Mesenchymal stem cell (in vitro differentiated cells and primary cell): ENCODE results near the gene LIN52.

Experiments
- DNase-seq: peaks from one replicate; pipeline ENCODE4 v3.0.0-alpha.2; 2013
- H2AFZ ChIP-seq: one replicate; pipeline ENCODE4 v1.6.1; 2013; ENCODE audit warnings: low read depth, mild to moderate bottlenecking, control low read depth, inconsistent platforms, low read length, moderate library complexity
- H2AK5ac ChIP-seq: 2 replicates; pipeline ENCODE4 v1.6.1; 2013; ENCODE audit warnings: low read length, moderate library complexity, mild to moderate bottlenecking, inconsistent platforms; ENCODE audit not compliant: severe bottlenecking
- H2BK120ac ChIP-seq: one replicate; pipeline ENCODE4 v1.6.1; 2013; ENCODE audit warnings: low read depth, mild to moderate bottlenecking, inconsistent platforms, low read length, moderate library complexity
- H2BK12ac ChIP-seq, 2 experiments: one replicate each; pipeline ENCODE4 v1.6.1; 2013; ENCODE audit warnings: inconsistent platforms in 2 of 2, low read length in 2 of 2, mild to moderate bottlenecking in 2 of 2, moderate library complexity in 2 of 2, control low read depth in 1 of 2
- H2BK15ac ChIP-seq: one replicate; pipeline ENCODE4 v1.6.1; 2013; ENCODE audit warnings: mild to moderate bottlenecking, low read depth, inconsistent platforms; ENCODE audit not compliant: poor library complexity, severe bottlenecking
- H2BK5ac ChIP-seq: 2 replicates; pipeline ENCODE4 v1.6.1; 2013; ENCODE audit warnings: low read depth, mild to moderate bottlenecking, low read length, control low read depth, inconsistent platforms; ENCODE audit not compliant: poor library complexity, severe bottlenecking
- H3K14ac ChIP-seq, 2 experiments: one replicate each; pipeline ENCODE4 v1.6.1; 2013; ENCODE audit warnings: inconsistent platforms in 2 of 2, low read length in 2 of 2, control low read depth in 1 of 2, mild to moderate bottlenecking in 1 of 2, moderate library complexity in 1 of 2
- H3K18ac ChIP-seq, 2 experiments: one replicate each; pipeline ENCODE4 v1.6.1; 2013; ENCODE audit warnings: inconsistent platforms in 2 of 2, low read length in 2 of 2, control low read depth in 1 of 2, low read depth in 1 of 2, mild to moderate bottlenecking in 1 of 2
- H3K23ac ChIP-seq, 2 experiments: one replicate each; pipeline ENCODE4 v1.6.1; 2013; ENCODE audit warnings: inconsistent platforms in 2 of 2, low read length in 2 of 2, mild to moderate bottlenecking in 2 of 2, moderate library complexity in 2 of 2, control low read depth in 1 of 2
- H3K27ac ChIP-seq: 2 replicates; pipeline ENCODE4 v1.5.1; 2013; ENCODE audit warnings: mild to moderate bottlenecking, moderate library complexity, low read length, control low read depth, inconsistent platforms; ENCODE audit not compliant: poor library complexity, severe bottlenecking
- H3K27me3 ChIP-seq, 2 experiments: 2 replicates each; pipeline versions ENCODE4 v1.6.1 to v1.7.0; 2013; ENCODE audit warnings: low read length in 2 of 2, mild to moderate bottlenecking in 2 of 2, moderate library complexity in 2 of 2, control low read depth in 1 of 2, inconsistent platforms in 1 of 2; ENCODE audit not compliant: control insufficient read depth in 1 of 2, insufficient read depth in 1 of 2
- H3K36me3 ChIP-seq, 2 experiments: 2 replicates each; pipeline versions ENCODE4 v1.6.1 to v1.7.0; 2013; ENCODE audit warnings: low read length in 2 of 2, control low read depth in 1 of 2, inconsistent platforms in 1 of 2, low read depth in 1 of 2, mild to moderate bottlenecking in 1 of 2; ENCODE audit not compliant: insufficient read depth in 2 of 2, control insufficient read depth in 1 of 2
- H3K4ac ChIP-seq, 2 experiments: one replicate each; pipeline ENCODE4 v1.6.1; 2013; ENCODE audit warnings: inconsistent platforms in 2 of 2, low read length in 2 of 2, mild to moderate bottlenecking in 2 of 2, moderate library complexity in 2 of 2, control low read depth in 1 of 2, low read depth in 1 of 2
- H3K4me1 ChIP-seq: 2 replicates; pipeline ENCODE4 v1.6.1; 2013; ENCODE audit warnings: low read depth, low read length, control low read depth; ENCODE audit not compliant: control insufficient read depth, insufficient read depth
- H3K4me2 ChIP-seq: 2 replicates; pipeline ENCODE4 v1.6.1; 2013; ENCODE audit warnings: low read length, mild to moderate bottlenecking, inconsistent platforms; ENCODE audit not compliant: poor library complexity, severe bottlenecking
- H3K4me3 ChIP-seq, 2 experiments: 2 replicates each; pipeline versions ENCODE4 v1.5.1 to v1.7.0; 2013; ENCODE audit warnings: low read length in 2 of 2, mild to moderate bottlenecking in 2 of 2, control low read depth in 1 of 2, low read depth in 1 of 2; ENCODE audit not compliant: insufficient read depth in 1 of 2
- H3K79me1 ChIP-seq: replicated peaks from 2 replicates; pipeline ENCODE4 v1.6.1; 2013; ENCODE audit warnings: mild to moderate bottlenecking, control low read depth, low read length, inconsistent platforms; ENCODE audit not compliant: poor library complexity, severe bottlenecking
- H3K9ac ChIP-seq: 2 replicates; pipeline ENCODE4 v1.7.0; 2013; ENCODE audit warnings: mild to moderate bottlenecking, low read length, moderate library complexity
- H3K9me3 ChIP-seq: 2 replicates; pipeline ENCODE4 v1.7.0; 2013; ENCODE audit warnings: mild to moderate bottlenecking, low read length; ENCODE audit not compliant: control insufficient read depth
- H4K8ac ChIP-seq: one replicate; pipeline ENCODE4 v1.6.1; 2013; ENCODE audit warnings: inconsistent platforms, mild to moderate bottlenecking, low read length, moderate library complexity
- H4K91ac ChIP-seq: one replicate; pipeline ENCODE4 v1.6.1; 2013; ENCODE audit warnings: mild to moderate bottlenecking, low read length, inconsistent platforms
- WGBS: methylation state at CpG from one replicate; pipeline ENCODE4 v1.1.7; 2013; ENCODE audit warnings: mixed read lengths; 5-methylcytosine and 5-hydroxymethylcytosine counted together

LIN52 gene

DNA sequence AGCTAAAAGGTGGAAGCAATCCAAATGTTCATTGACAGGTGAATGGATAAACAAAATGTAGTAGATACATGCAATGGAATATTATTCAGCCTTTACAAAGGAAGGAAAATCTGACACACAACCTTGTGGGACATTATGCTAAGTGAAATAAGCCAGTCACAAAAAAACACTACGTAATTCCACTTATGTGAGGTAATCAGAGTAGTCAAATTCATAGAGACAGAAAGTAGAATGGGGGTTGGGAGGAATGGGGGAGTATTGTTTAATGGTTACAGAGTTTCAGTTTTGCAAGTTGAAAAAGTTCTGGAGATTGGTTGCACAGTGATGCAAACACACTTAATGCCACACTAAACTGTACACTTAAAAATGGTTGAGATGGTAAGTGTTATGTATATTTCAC lies 62.8 kb downstream of the LIN52 start:
- Histone ChIP-seq H3K14ac (no peak overlapping the region), H3K4me3 (no peak overlapping the region), H3K4me2 (no peak overlapping the region), H3K9ac (no peak overlapping the region), H3K9me3 (no peaks in the 10 kb centered on the region), H2BK5ac (no peak overlapping the region), H3K27me3 (no peaks in the 10 kb centered on the region), H3K79me1 (no peaks in the 10 kb centered on the region), H3K23ac (no peak overlapping the region), H3K36me3 (no peaks in the 10 kb centered on the region), H3K4me1 (no peaks in the 10 kb centered on the region), H2BK120ac (no peak overlapping the region), H3K27ac (no peak overlapping the region), H3K4ac (no peak overlapping the region), H2BK12ac (no peak overlapping the region), H3K18ac (no peak overlapping the region), H2AFZ (no peak overlapping the region), H4K91ac (no peak overlapping the region), H2AK5ac (no peak overlapping the region), H4K8ac (no peak overlapping the region), H2BK15ac (no peak overlapping the region)
- 100% methylated on average over 1 of the region's 1 CpG for WGBS
- no peak for DNase-seq

DNA sequence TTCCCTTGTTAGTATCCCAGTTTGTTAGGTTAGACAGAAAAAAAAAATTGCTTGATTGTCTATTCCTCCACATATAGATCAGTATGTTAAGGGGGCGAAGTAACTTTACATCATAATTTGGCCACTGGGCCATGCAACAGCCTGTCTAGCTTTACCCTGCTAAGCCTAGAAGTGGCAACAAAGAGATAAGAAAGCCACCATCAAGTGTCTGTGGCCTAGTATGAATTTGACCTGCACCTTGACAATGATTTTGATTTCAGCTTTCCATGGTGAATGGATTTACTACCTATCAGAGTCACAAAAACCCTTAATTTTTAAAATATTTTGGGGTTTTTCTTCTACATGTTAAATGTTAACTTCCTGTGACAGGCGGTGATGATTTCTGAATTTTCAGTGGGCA lies 63.9 kb downstream of the LIN52 start:
- H2AK5ac ChIP-seq: no peak overlapping the region
- 100% methylated on average over 2 of the region's 2 CpGs for WGBS

DNA sequence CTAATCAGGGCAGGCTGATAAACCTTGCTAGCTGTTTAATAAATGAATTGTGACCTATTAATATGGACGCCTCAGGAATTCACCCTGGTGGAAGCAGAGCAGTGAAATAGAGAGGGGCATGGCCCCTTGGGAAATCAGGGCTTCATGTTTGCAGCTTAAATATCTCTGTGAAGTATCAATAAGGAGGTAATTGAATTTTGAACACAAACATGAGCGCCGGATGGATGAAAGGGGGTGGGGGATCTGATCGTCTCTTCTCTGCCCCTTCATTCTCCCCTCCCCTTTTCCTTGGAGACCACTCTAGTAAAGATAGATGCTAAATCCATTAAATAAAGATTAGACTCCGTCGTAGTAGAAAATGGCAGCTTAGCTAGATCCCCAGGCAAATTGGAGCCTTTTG lies 70.5 kb downstream of the LIN52 start:
- Histone ChIP-seq H4K8ac (no peak overlapping the region), H3K27ac (no peak overlapping the region), H4K91ac (no peak overlapping the region), H3K4ac (no peak overlapping the region), H3K18ac (no peak overlapping the region), H3K23ac (no peak overlapping the region), H2BK12ac (no peak overlapping the region), H3K36me3 (no peaks in the 10 kb centered on the region), H2AK5ac (no peak overlapping the region), H3K4me1 (no peaks in the 10 kb centered on the region), H3K9ac (no peak overlapping the region), H3K4me3 (no peak overlapping the region), H3K27me3 (no peaks in the 10 kb centered on the region), H2BK15ac (no peak overlapping the region), H2AFZ (no peak overlapping the region), H3K4me2 (no peak overlapping the region), H3K79me1 (no peaks in the 10 kb centered on the region), H3K9me3 (no peaks in the 10 kb centered on the region), H2BK5ac (no peak overlapping the region), H3K14ac (no peak overlapping the region), H2BK120ac (no peak overlapping the region)
- WGBS: 94% methylated on average over 2 of the region's 6 CpGs
- DNase-seq: no peak

More for the DNA sequence above, 63.9 kb downstream of the LIN52 start:
- H3K36me3 ChIP-seq: no peaks in the 10 kb centered on the region
- H3K9ac ChIP-seq: no peak overlapping the region
- H3K4me3 ChIP-seq: no peak overlapping the region
- no peak overlapping the region for H3K27ac ChIP-seq
- H3K14ac ChIP-seq: no peak overlapping the region
- no peak overlapping the region for H3K18ac ChIP-seq
- no peak overlapping the region for H3K4me2 ChIP-seq
- DNase-seq: no peak
- no peak overlapping the region for H2BK5ac ChIP-seq
- H3K79me1 ChIP-seq: no peaks in the 10 kb centered on the region
- no peaks in the 10 kb centered on the region for H3K4me1 ChIP-seq
- H2BK120ac ChIP-seq: no peak overlapping the region
- no peak overlapping the region for H3K4ac ChIP-seq
- no peak overlapping the region for H4K91ac ChIP-seq
- no peaks in the 10 kb centered on the region for H3K27me3 ChIP-seq
- no peak overlapping the region for H2BK15ac ChIP-seq
- no peak overlapping the region for H4K8ac ChIP-seq
- H2AFZ ChIP-seq: no peak overlapping the region
- no peak overlapping the region for H3K23ac ChIP-seq
- H2BK12ac ChIP-seq: no peak overlapping the region
- no peaks in the 10 kb centered on the region for H3K9me3 ChIP-seq

DNA sequence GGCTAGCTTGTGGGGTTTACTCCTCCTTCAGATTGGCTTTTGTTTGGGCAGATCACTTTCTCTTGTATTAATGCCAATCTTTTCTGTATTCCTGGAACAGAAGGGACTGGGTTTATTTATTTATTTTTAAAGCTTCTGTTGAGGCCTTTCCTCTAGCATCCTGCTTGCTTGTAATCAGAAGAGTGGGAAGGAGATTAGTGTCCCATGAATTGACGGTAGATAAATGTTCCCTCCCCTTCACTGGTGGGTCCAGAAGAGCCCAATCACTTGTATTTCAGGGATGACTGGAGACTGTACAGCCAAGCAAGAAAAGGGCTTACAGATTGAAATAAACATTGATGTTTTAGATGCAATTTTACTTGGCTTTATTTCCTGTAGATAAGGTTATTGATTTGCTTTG lies 71.0 kb downstream of the LIN52 start:
- no peak overlapping the region for H3K27ac ChIP-seq

More for the DNA sequence above, 71.0 kb downstream of the LIN52 start:
- H3K4me1 ChIP-seq: no peaks in the 10 kb centered on the region
- H3K9me3 ChIP-seq: no peaks in the 10 kb centered on the region
- no peak overlapping the region for H2BK5ac ChIP-seq
- no peak overlapping the region for H3K18ac ChIP-seq
- H2BK15ac ChIP-seq: no peak overlapping the region
- no peak overlapping the region for H3K14ac ChIP-seq
- no peak overlapping the region for H2BK12ac ChIP-seq
- no peak overlapping the region for H3K4ac ChIP-seq
- no peaks in the 10 kb centered on the region for H3K79me1 ChIP-seq
- WGBS: 97% methylated on average over 1 of the region's 1 CpG
- no peak overlapping the region for H2AFZ ChIP-seq
- H3K9ac ChIP-seq: no peak overlapping the region
- DNase-seq: no peak
- no peaks in the 10 kb centered on the region for H3K27me3 ChIP-seq
- no peak overlapping the region for H2BK120ac ChIP-seq
- no peak overlapping the region for H2AK5ac ChIP-seq
- H3K23ac ChIP-seq: no peak overlapping the region
- H4K91ac ChIP-seq: no peak overlapping the region
- H4K8ac ChIP-seq: no peak overlapping the region
- H3K4me2 ChIP-seq: no peak overlapping the region
- H3K4me3 ChIP-seq: no peak overlapping the region
- H3K36me3 ChIP-seq: no peaks in the 10 kb centered on the region
